ENCODE data around the gene SART3.

Gene SART3

GRCh38 chr12:108483213-108484059 lies 77.5 kb downstream of the SART3 start:
- no peak for FAIRE-seq

- no peak for FAIRE-seq
These were observed 78.2 kb downstream of the SART3 start for GRCh38 chr12:108482717-108483212.

GRCh38 chr12:108479364-108480070 lies 81.5 kb downstream of the SART3 start:
- FAIRE-seq = no peak

- FAIRE-seq = no peak
These were observed 82.3 kb downstream of the SART3 start for GRCh38 chr12:108478611-108479206.

- FAIRE-seq = no peak
These were observed 83.1 kb downstream of the SART3 start for GRCh38 chr12:108477881-108478259.

- no peak for FAIRE-seq
These were observed 83.7 kb downstream of the SART3 start for GRCh38 chr12:108477055-108477880.

- no peak for FAIRE-seq
These were observed 85.6 kb downstream of the SART3 start for GRCh38 chr12:108475396-108475795.

- no peak for FAIRE-seq
These were observed 87.4 kb downstream of the SART3 start for GRCh38 chr12:108473400-108474055.
